HCT116 (cell line): Measurements from ENCODE around the gene STK16. TPM values are rescaled to one million over a fixed set of nuclear protein-coding genes. Genes with fewer than 3 reads are reported as not detected.

Experiments used
- ATAC-seq: fragments of 200-7000 bp; cut with Tn5 transposase; 2 replicates; pipeline ENCODE4 v1.9.1; 2020; ENCODE audit warnings: mild to moderate bottlenecking, moderate library complexity
- BruUV-seq: library from RNA; stranded (reverse); fragments of 400-500 nt; replicated peaks from 2 replicates; lab custom pipeline; 2021; lab: Mats Ljungman, UMichigan
- CTCF ChIA-PET: fragments of 300-600 bp; sonication (Branson Sonifier 250); formaldehyde crosslinking; loops from one replicate; lab custom pipeline; 2021; ENCODE audit warnings: antibody characterized with exemption; lab: Charles Lee
- POLR2A ChIA-PET: fragments of 300-600, 350-600 bp; sonication (Branson Sonifier 250); formaldehyde crosslinking; loops from one replicate; lab custom pipeline; 2021; ENCODE audit warnings: antibody characterized with exemption; lab: Charles Lee
- RAD21 ChIA-PET, 2 experiments: fragments of 300-600 bp; sonication (Branson Sonifier 250); formaldehyde crosslinking; loops; one replicate each; lab custom pipeline; 2023; ENCODE audit warnings: low total read pairs in 2 of 2; ENCODE audit not compliant: uncharacterized antibody in 2 of 2, unreplicated experiment in 2 of 2, low non-redundant PET in 1 of 2; lab: Charles Lee
- DNase-seq: peaks from one replicate; pipeline ENCODE4 v3.0.0-alpha.2; 2010; ENCODE audit warnings: low read depth, low spot score
- H2AFZ ChIP-seq: fragments of 200-600 bp; shearing (Covaris generic), sonication (generic); 2 replicates; pipeline ENCODE4 v1.6.1; 2017; ENCODE audit warnings: low read depth, mixed run types, mixed read lengths, antibody characterized with exemption, low read length; ENCODE audit not compliant: poor library complexity, severe bottlenecking
- H3K27ac ChIP-seq: 2 replicates; pipeline ENCODE4 v1.5.1; 2012; ENCODE audit warnings: low read depth, low read length
- H3K27me3 ChIP-seq: fragments of 200-600 bp; sonication (generic); 2 replicates; pipeline ENCODE4 v1.6.1; 2016; ENCODE audit warnings: mixed run types, low read length, mixed read lengths; ENCODE audit not compliant: insufficient read depth
- H3K36me3 ChIP-seq, 2 experiments: fragments of 200-500 bp in 1 of 2; fragments of 200-600 bp in 1 of 2; sonication (Bioruptor generic) in 1 of 2; sonication (generic) in 1 of 2; 2 replicates each; pipeline versions ENCODE4 v1.5.1 to v1.6.1; 2014 to 2016; ENCODE audit warnings: low read length in 2 of 2, inconsistent platforms in 1 of 2, mixed read lengths in 1 of 2, mixed run types in 1 of 2; ENCODE audit not compliant: insufficient read depth in 2 of 2, control insufficient read depth in 1 of 2
- H3K4me1 ChIP-seq, 2 experiments: fragments of 200-600 bp in 1 of 2; sonication (generic) in 1 of 2; 2 replicates each; pipeline versions ENCODE4 v1.5.1 to v1.6.1; 2012 to 2017; ENCODE audit warnings: low read length in 2 of 2, inconsistent platforms in 1 of 2, mild to moderate bottlenecking in 1 of 2, mixed read lengths in 1 of 2, mixed run types in 1 of 2, moderate library complexity in 1 of 2; ENCODE audit not compliant: insufficient read depth in 2 of 2, control insufficient read depth in 1 of 2
- H3K4me2 ChIP-seq: fragments of 200-600 bp; sonication (generic); 2 replicates; pipeline ENCODE4 v1.6.1; 2017; ENCODE audit warnings: mixed run types, low read length, mixed read lengths
- H3K4me3 ChIP-seq, 2 experiments: fragments of 200-600 bp in 1 of 2; sonication (generic) in 1 of 2; replicated peaks in 1 of 2; 2 replicates each; pipeline ENCODE4 v1.5.1; 2011 to 2016; ENCODE audit warnings: low read length in 2 of 2, control low read depth in 1 of 2, low read depth in 1 of 2, mild to moderate bottlenecking in 1 of 2, mixed read lengths in 1 of 2, mixed run types in 1 of 2
- H3K79me2 ChIP-seq: fragments of 200-600 bp; sonication (generic); 2 replicates; pipeline ENCODE4 v1.6.1; 2017; ENCODE audit warnings: mild to moderate bottlenecking, mixed run types, low read length, moderate library complexity, mixed read lengths; ENCODE audit not compliant: insufficient read depth
- H3K9ac ChIP-seq: fragments of 200-600 bp; sonication (generic); 2 replicates; pipeline ENCODE4 v1.6.1; 2016; ENCODE audit warnings: low read length, mixed read lengths
- H3K9me2 ChIP-seq: fragments of 200-600 bp; sonication (generic), shearing (Covaris generic); 2 replicates; pipeline ENCODE4 v1.6.1; 2017; ENCODE audit warnings: mixed run types, mild to moderate bottlenecking, moderate library complexity; ENCODE audit not compliant: insufficient read depth
- H3K9me3 ChIP-seq, 2 experiments: fragments of 200-500 bp in 1 of 2; fragments of 200-600 bp in 1 of 2; sonication (Bioruptor generic) in 1 of 2; sonication (generic) in 1 of 2; 2 replicates each; pipeline ENCODE4 v1.6.1; 2014 to 2017; ENCODE audit warnings: low read length in 2 of 2, mixed read lengths in 2 of 2, inconsistent platforms in 1 of 2, low read depth in 1 of 2, mild to moderate bottlenecking in 1 of 2, mixed run types in 1 of 2, moderate library complexity in 1 of 2; ENCODE audit not compliant: control insufficient read depth in 1 of 2, insufficient read depth in 1 of 2
- H4K20me1 ChIP-seq: fragments of 200-600 bp; sonication (generic), shearing (Covaris generic); 2 replicates; pipeline ENCODE4 v1.6.1; 2017; ENCODE audit warnings: mixed run types, mild to moderate bottlenecking, moderate library complexity; ENCODE audit not compliant: insufficient read depth
- CBX3 ChIP-seq: IDR thresholded peaks from 2 replicates; pipeline ENCODE4 v1.6.1; 2012; ENCODE audit warnings: low read depth
- CEBPB ChIP-seq: IDR thresholded peaks from 2 replicates; pipeline ENCODE4 v1.6.1; 2012; ENCODE audit warnings: low read depth
- CTCF ChIP-seq, 3 experiments: fragments of 200-600 bp in 1 of 3; sonication (generic) in 1 of 3; IDR thresholded peaks in 2 of 3; conservative IDR thresholded peaks in 1 of 3; 2 replicates each; pipeline ENCODE4 v1.5.1; 2012 to 2017; ENCODE audit warnings: low read depth in 2 of 3, low read length in 2 of 3, antibody characterized with exemption in 1 of 3, borderline replicate concordance in 1 of 3, control low read depth in 1 of 3, mild to moderate bottlenecking in 1 of 3, mixed read lengths in 1 of 3, mixed run types in 1 of 3, moderate library complexity in 1 of 3; ENCODE audit not compliant: insufficient read depth in 1 of 3
- ELF1 ChIP-seq: IDR thresholded peaks from 2 replicates; pipeline ENCODE4 v1.6.1; 2012; ENCODE audit warnings: low read depth, borderline replicate concordance
- EZH2phosphoT487 ChIP-seq: fragments of 200-600 bp; IDR thresholded peaks from 2 replicates; pipeline ENCODE4 v1.6.1; 2018; ENCODE audit warnings: antibody characterized with exemption, borderline replicate concordance
- FOSL1 ChIP-seq: IDR thresholded peaks from 2 replicates; pipeline ENCODE4 v1.6.1; 2012; ENCODE audit warnings: low read depth
- JUND ChIP-seq: IDR thresholded peaks from 2 replicates; pipeline ENCODE4 v1.6.1; 2012
- MAX ChIP-seq: IDR thresholded peaks from 2 replicates; pipeline ENCODE4 v1.6.1; 2012
- POLR2A ChIP-seq: IDR thresholded peaks from 2 replicates; pipeline ENCODE4 v1.7.0; 2011; ENCODE audit warnings: borderline replicate concordance; ENCODE audit not compliant: insufficient read depth, insufficient read length; ENCODE audit errors: extremely low read depth
- RAD21 ChIP-seq: IDR thresholded peaks from 2 replicates; pipeline ENCODE4 v1.6.1; 2012; ENCODE audit warnings: low read depth, mild to moderate bottlenecking
- SIN3A ChIP-seq: IDR thresholded peaks from 2 replicates; pipeline ENCODE4 v1.6.1; 2012; ENCODE audit warnings: low read depth
- SP1 ChIP-seq: IDR thresholded peaks from 2 replicates; pipeline ENCODE4 v1.6.1; 2012; ENCODE audit warnings: low read depth
- SRF ChIP-seq: IDR thresholded peaks from 2 replicates; pipeline ENCODE4 v1.6.1; 2012; ENCODE audit warnings: low read depth
- TCF7L2 ChIP-seq: IDR thresholded peaks from 2 replicates; pipeline ENCODE4 v1.7.0; 2011; ENCODE audit warnings: borderline replicate concordance, inconsistent platforms; ENCODE audit not compliant: insufficient read depth, insufficient read length; ENCODE audit errors: extremely low read depth
- YY1 ChIP-seq: IDR thresholded peaks from 2 replicates; pipeline ENCODE4 v1.6.1; 2011; ENCODE audit warnings: low read length, low read depth, moderate library complexity, mild to moderate bottlenecking; ENCODE audit not compliant: insufficient replicate concordance; ENCODE audit errors: extremely low read depth
- ZNF274 ChIP-seq: fragments of 200-500 bp; sonication (Bioruptor generic); IDR thresholded peaks from 2 replicates; pipeline ENCODE4 v1.6.1; 2014; ENCODE audit warnings: mild to moderate bottlenecking, low read depth, low read length, inconsistent platforms
- intact Hi-C: fragments of 100-400 bp; cut with micrococcal nuclease; formaldehyde crosslinking; loops from 2 replicates; pipeline ENCODE4 v1.10.0; 2022
- total RNA-seq: library from RNA; stranded (reverse); gene quantifications from one replicate; pipeline ENCODE4 v1.2.1, GENCODE V29; 2021; ENCODE audit not compliant: unreplicated experiment
- TF ChIP-seq, protein P1 (sequence below): IDR thresholded peaks from 2 replicates; pipeline ENCODE4 v1.6.1; 2012

The STK16 gene
- total RNA-seq, 1 experiment from 2014 or later: 31.4 TPM

- TF ChIP-seq ZNF274: no peak
- TF ChIP-seq, protein P1, sequence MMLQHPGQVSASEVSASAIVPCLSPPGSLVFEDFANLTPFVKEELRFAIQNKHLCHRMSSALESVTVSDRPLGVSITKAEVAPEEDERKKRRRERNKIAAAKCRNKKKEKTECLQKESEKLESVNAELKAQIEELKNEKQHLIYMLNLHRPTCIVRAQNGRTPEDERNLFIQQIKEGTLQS: no peak
- no peak for TF ChIP-seq CEBPB
- no peak for TF ChIP-seq FOSL1
- no peak for TF ChIP-seq CBX3
- peak; percentile 95 for TF ChIP-seq MAX
Measured at GRCh38 chr2:219218732-219219701, 26.3 kb upstream of the STK16 start, which contains the start of gene ABCB6 (continued).

DNA sequence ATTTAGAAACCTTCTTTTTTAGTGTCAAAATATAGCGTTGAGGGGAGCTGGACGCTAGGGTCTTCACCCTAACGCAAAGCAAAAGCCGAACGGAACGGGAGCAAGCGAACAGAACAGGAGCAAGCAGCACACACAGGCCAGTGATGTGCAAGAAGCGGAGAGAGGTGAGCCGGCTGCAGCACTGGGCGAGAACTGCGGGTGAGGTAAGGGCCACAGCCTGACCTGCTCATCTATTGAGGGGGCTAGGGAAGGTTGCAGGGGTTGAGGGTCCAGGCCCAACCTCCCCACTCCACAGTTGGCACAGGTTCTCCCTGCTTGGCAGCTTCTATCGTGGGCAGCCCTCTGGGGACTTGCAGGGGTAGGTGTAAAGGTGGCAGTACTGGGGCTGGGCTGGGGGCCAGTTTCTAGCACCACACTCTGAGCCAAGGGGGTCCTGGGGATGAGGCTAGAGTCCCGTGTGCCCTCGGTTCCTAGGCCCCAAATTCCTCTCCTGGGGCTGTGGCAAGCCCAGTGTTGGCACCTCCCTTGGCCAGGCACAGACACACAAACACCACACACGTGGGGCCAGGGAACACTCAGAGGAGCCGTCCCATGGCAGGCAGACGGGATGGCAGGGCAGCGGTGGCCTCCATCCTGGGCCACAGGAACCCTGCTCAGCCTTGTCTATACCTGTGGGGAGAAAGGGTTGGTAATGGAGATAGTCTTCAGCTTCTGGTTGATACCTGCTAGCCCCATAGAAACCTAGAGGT, 25.3 kb upstream of the STK16 start:
- CTCF ChIA-PET: interaction anchor here (2.7 kb wide), 1 partner anchor 75 kb away, joined by 12 read pairs; no protein-coding TSS in a partner anchor
- no peak for DNase-seq
- Histone ChIP-seq H3K9me3 (no peaks in the 10 kb centered on the region), H3K27me3 (no peaks in the 10 kb centered on the region), H3K9ac (peak overlapping the region; percentile 76), H3K4me3 (no peak overlapping the region), H2AFZ (no peak overlapping the region), H3K4me2 (no peak overlapping the region), H3K27ac (peak overlapping the region; percentile 81; the same call in 1 of the 2 replicates), H3K9me2 (no peaks in the 10 kb centered on the region), H4K20me1 (no peaks in the 10 kb centered on the region), H3K36me3 (peaks cover 21 to 26% of the 10 kb centered on the region in 2 experiments; a peak in 3 of 4 replicates), H3K79me2 (no peaks in the 10 kb centered on the region), H3K4me1 (peaks cover 9 to 37% of the 10 kb centered on the region in 2 experiments; a peak in 3 of 4 replicates)
- TF ChIP-seq RAD21 (no peak), CTCF (IDR thresholded peaks at IDR 0.05 in 2 of 3, conservative IDR thresholded peaks at IDR 0.05 in 1 of 3; ENCODE audit: borderline replicate concordance in 1 of 3, insufficient read depth in 1 of 3, low read depth in 2 of 3, low read length in 2 of 3) (no peak), SRF (no peak), POLR2A (no peak), SIN3A (no peak), CBX3 (no peak), TCF7L2 (no peak), YY1 (no peak), ELF1 (no peak), SP1 (no peak), JUND (no peak), MAX (no peak), EZH2phosphoT487 (no peak), CEBPB (no peak), ZNF274 (no peak)
- no peak for ATAC-seq
- RAD21 ChIA-PET: no interaction called here
- intact Hi-C loops: loop anchor here (1.0 kb wide), 1 partner anchor 54 kb away; no protein-coding TSS in a partner anchor
- no TSS peak for BruUV-seq
- POLR2A ChIA-PET: no interaction called here
